ENCODE measurements around the gene SMDT1.

SMDT1 gene

GRCh38 chr22:42061041-42061440 is 18.5 kb upstream of the SMDT1 start:
- Histone ChIP-seq H3K4me3 (ENCODE audit: low read depth in 1 of 2, low read length in 2 of 2) (no peak overlapping the region), H3K4me1 (ENCODE audit: control insufficient read depth in 1 of 2, insufficient read depth in 2 of 2, low read length in 2 of 2) (peaks cover 8 to 9% of the 10 kb centered on the region in 2 donors), H3K9me3 (ENCODE audit: control insufficient read depth in 1 of 2, low read length in 2 of 2) (peaks cover 4 to 8% of the 10 kb centered on the region in 2 donors), H3K27ac (ENCODE audit: low read depth, low read length) (no peak overlapping the region), H3K9ac (ENCODE audit: low read depth in 1 of 2, low read length in 2 of 2) (no peak overlapping the region), H3K36me3 (ENCODE audit: control insufficient read depth in 1 of 2, insufficient read depth in 2 of 2, low read length in 2 of 2) (peaks cover 29 to 49% of the 10 kb centered on the region in 2 donors), H3K27me3 (ENCODE audit: control insufficient read depth in 1 of 2, insufficient read depth in 2 of 2, low read length in 2 of 2) (no peaks in the 10 kb centered on the region)

GRCh38 chr22:42062506-42063170 is 16.9 kb upstream of the SMDT1 start:
- Histone ChIP-seq H3K9me3 (ENCODE audit: control insufficient read depth in 1 of 2, low read length in 2 of 2) (no peaks in the 10 kb centered on the region), H3K4me3 (ENCODE audit: low read depth in 1 of 2, low read length in 2 of 2) (no peak overlapping the region), H3K27ac (ENCODE audit: low read depth, low read length) (no peak overlapping the region), H3K36me3 (ENCODE audit: control insufficient read depth in 1 of 2, insufficient read depth in 2 of 2, low read length in 2 of 2) (peaks cover 42 to 64% of the 10 kb centered on the region in 2 donors), H3K27me3 (ENCODE audit: control insufficient read depth in 1 of 2, insufficient read depth in 2 of 2, low read length in 2 of 2) (no peaks in the 10 kb centered on the region), H3K9ac (ENCODE audit: low read depth in 1 of 2, low read length in 2 of 2) (no peak overlapping the region), H3K4me1 (ENCODE audit: control insufficient read depth in 1 of 2, insufficient read depth in 2 of 2, low read length in 2 of 2) (peaks cover 8 to 9% of the 10 kb centered on the region in 2 donors)

- peaks cover 35 to 59% of the 10 kb centered on the region in 2 donors for H3K36me3 ChIP-seq (ENCODE audit: control insufficient read depth in 1 of 2, insufficient read depth in 2 of 2, low read length in 2 of 2)
Measured at GRCh38 chr22:42064629-42065028, 14.9 kb upstream of the SMDT1 start.

GRCh38 chr22:42065438-42066125 is 13.9 kb upstream of the SMDT1 start:
- peaks cover 17% of the 10 kb centered on the region in 2 donors for H3K4me1 ChIP-seq (ENCODE audit: control insufficient read depth in 1 of 2, insufficient read depth in 2 of 2, low read length in 2 of 2)
- no peak overlapping the region for H3K4me3 ChIP-seq (ENCODE audit: low read depth in 1 of 2, low read length in 2 of 2)
- H3K9me3 ChIP-seq (ENCODE audit: control insufficient read depth in 1 of 2, low read length in 2 of 2) = no peaks in the 10 kb centered on the region
- peaks cover 28 to 50% of the 10 kb centered on the region in 2 donors for H3K36me3 ChIP-seq (ENCODE audit: control insufficient read depth in 1 of 2, insufficient read depth in 2 of 2, low read length in 2 of 2)
- no peak overlapping the region for H3K27ac ChIP-seq (ENCODE audit: low read depth, low read length)
- H3K27me3 ChIP-seq (ENCODE audit: control insufficient read depth in 1 of 2, insufficient read depth in 2 of 2, low read length in 2 of 2) = no peaks in the 10 kb centered on the region
- no peak overlapping the region for H3K9ac ChIP-seq (ENCODE audit: low read depth in 1 of 2, low read length in 2 of 2)

More at GRCh38 chr22:42064629-42065028, 14.9 kb upstream of the SMDT1 start:
- H3K4me1 ChIP-seq (ENCODE audit: control insufficient read depth in 1 of 2, insufficient read depth in 2 of 2, low read length in 2 of 2) = peaks cover 9 to 11% of the 10 kb centered on the region in 2 donors
- H3K9ac ChIP-seq (ENCODE audit: low read depth in 1 of 2, low read length in 2 of 2) = no peak overlapping the region
- H3K4me3 ChIP-seq (ENCODE audit: low read depth in 1 of 2, low read length in 2 of 2) = no peak overlapping the region
- H3K27me3 ChIP-seq (ENCODE audit: control insufficient read depth in 1 of 2, insufficient read depth in 2 of 2, low read length in 2 of 2) = no peaks in the 10 kb centered on the region
- H3K9me3 ChIP-seq (ENCODE audit: control insufficient read depth in 1 of 2, low read length in 2 of 2) = no peaks in the 10 kb centered on the region
- H3K27ac ChIP-seq (ENCODE audit: low read depth, low read length) = no peak overlapping the region

GRCh38 chr22:42066126-42066761 is 13.3 kb upstream of the SMDT1 start:
- Histone ChIP-seq H3K9ac (ENCODE audit: low read depth in 1 of 2, low read length in 2 of 2) (no peak overlapping the region), H3K27ac (ENCODE audit: low read depth, low read length) (no peak overlapping the region), H3K36me3 (ENCODE audit: control insufficient read depth in 1 of 2, insufficient read depth in 2 of 2, low read length in 2 of 2) (peaks cover 21 to 43% of the 10 kb centered on the region in 2 donors), H3K27me3 (ENCODE audit: control insufficient read depth in 1 of 2, insufficient read depth in 2 of 2, low read length in 2 of 2) (no peaks in the 10 kb centered on the region), H3K9me3 (ENCODE audit: control insufficient read depth in 1 of 2, low read length in 2 of 2) (no peaks in the 10 kb centered on the region), H3K4me1 (ENCODE audit: control insufficient read depth in 1 of 2, insufficient read depth in 2 of 2, low read length in 2 of 2) (peaks cover 19 to 20% of the 10 kb centered on the region in 2 donors), H3K4me3 (ENCODE audit: low read depth in 1 of 2, low read length in 2 of 2) (no peak overlapping the region)

- Histone ChIP-seq H3K9me3 (ENCODE audit: control insufficient read depth in 1 of 2, low read length in 2 of 2) (no peaks in the 10 kb centered on the region), H3K27me3 (ENCODE audit: control insufficient read depth in 1 of 2, insufficient read depth in 2 of 2, low read length in 2 of 2) (no peaks in the 10 kb centered on the region), H3K36me3 (ENCODE audit: control insufficient read depth in 1 of 2, insufficient read depth in 2 of 2, low read length in 2 of 2) (peaks cover 18 to 42% of the 10 kb centered on the region in 2 donors), H3K9ac (ENCODE audit: low read depth in 1 of 2, low read length in 2 of 2) (no peak overlapping the region), H3K4me1 (ENCODE audit: control insufficient read depth in 1 of 2, insufficient read depth in 2 of 2, low read length in 2 of 2) (peaks cover 24 to 25% of the 10 kb centered on the region in 2 donors), H3K4me3 (ENCODE audit: low read depth in 1 of 2, low read length in 2 of 2) (no peak overlapping the region), H3K27ac (ENCODE audit: low read depth, low read length) (no peak overlapping the region)
Measured at GRCh38 chr22:42066937-42067336, 12.6 kb upstream of the SMDT1 start.

GRCh38 chr22:42067671-42068251 is 11.7 kb upstream of the SMDT1 start:
- H3K36me3 ChIP-seq (ENCODE audit: control insufficient read depth in 1 of 2, insufficient read depth in 2 of 2, low read length in 2 of 2) = peaks cover 16 to 34% of the 10 kb centered on the region in 2 donors
- H3K9me3 ChIP-seq (ENCODE audit: control insufficient read depth in 1 of 2, low read length in 2 of 2) = no peaks in the 10 kb centered on the region
- H3K27ac ChIP-seq (ENCODE audit: low read depth, low read length) = no peak overlapping the region
- peaks cover 24 to 25% of the 10 kb centered on the region in 2 donors for H3K4me1 ChIP-seq (ENCODE audit: control insufficient read depth in 1 of 2, insufficient read depth in 2 of 2, low read length in 2 of 2)
- no peak overlapping the region for H3K4me3 ChIP-seq (ENCODE audit: low read depth in 1 of 2, low read length in 2 of 2)
- no peak overlapping the region for H3K9ac ChIP-seq (ENCODE audit: low read depth in 1 of 2, low read length in 2 of 2)
- H3K27me3 ChIP-seq (ENCODE audit: control insufficient read depth in 1 of 2, insufficient read depth in 2 of 2, low read length in 2 of 2) = no peaks in the 10 kb centered on the region

- no peak overlapping the region for H3K9ac ChIP-seq (ENCODE audit: low read depth in 1 of 2, low read length in 2 of 2)
- no peak overlapping the region for H3K27ac ChIP-seq (ENCODE audit: low read depth, low read length)
- H3K4me3 ChIP-seq (ENCODE audit: low read depth in 1 of 2, low read length in 2 of 2) = no peak overlapping the region
- no peaks in the 10 kb centered on the region for H3K9me3 ChIP-seq (ENCODE audit: control insufficient read depth in 1 of 2, low read length in 2 of 2)
- no peaks in the 10 kb centered on the region for H3K27me3 ChIP-seq (ENCODE audit: control insufficient read depth in 1 of 2, insufficient read depth in 2 of 2, low read length in 2 of 2)
- peaks cover 24 to 27% of the 10 kb centered on the region in 2 donors for H3K4me1 ChIP-seq (ENCODE audit: control insufficient read depth in 1 of 2, insufficient read depth in 2 of 2, low read length in 2 of 2)
- peaks cover 14 to 34% of the 10 kb centered on the region in 2 donors for H3K36me3 ChIP-seq (ENCODE audit: control insufficient read depth in 1 of 2, insufficient read depth in 2 of 2, low read length in 2 of 2)
Measured at GRCh38 chr22:42068291-42068690, 11.2 kb upstream of the SMDT1 start.

GRCh38 chr22:42069801-42070516 is 9.5 kb upstream of the SMDT1 start:
- H3K4me1 ChIP-seq (ENCODE audit: control insufficient read depth in 1 of 2, insufficient read depth in 2 of 2, low read length in 2 of 2) = peaks cover 31% of the 10 kb centered on the region in 2 donors
- peak overlapping the region; percentile 75 to 79 for H3K4me3 ChIP-seq (ENCODE audit: low read depth in 1 of 2, low read length in 2 of 2)
- peak overlapping the region; percentile 84 to 85 for H3K9ac ChIP-seq (ENCODE audit: low read depth in 1 of 2, low read length in 2 of 2)
- H3K36me3 ChIP-seq (ENCODE audit: control insufficient read depth in 1 of 2, insufficient read depth in 2 of 2, low read length in 2 of 2) = peaks cover 14 to 33% of the 10 kb centered on the region in 2 donors
- H3K27me3 ChIP-seq (ENCODE audit: control insufficient read depth in 1 of 2, insufficient read depth in 2 of 2, low read length in 2 of 2) = no peaks in the 10 kb centered on the region
- no peaks in the 10 kb centered on the region for H3K9me3 ChIP-seq (ENCODE audit: control insufficient read depth in 1 of 2, low read length in 2 of 2)
- H3K27ac ChIP-seq (ENCODE audit: low read depth, low read length) = peak overlapping the region; percentile 92

Measured in duodenal mucosa (tissue), 2 donors.